Stimulated activated CD8-positive, alpha-beta memory T cell treated with anti-CD3 and anti-CD28 coated beads, Interleukin-15, amount 100 ng/mL, for 24 hours (primary cell): ENCODE data around the gene SFXN1.
"Not testable (repeated sequence)": the region's sequence is repeated elsewhere in the genome, so short reads cannot be mapped to it uniquely, and the experiment has no call there.

Source experiments
- DNase-seq: peaks from one replicate; pipeline ENCODE4 v3.0.0-alpha.2; 2020; ENCODE audit warnings: low read depth

Gene SFXN1

GRCh38 chr5:175478384-175479124 lies at the start of gene SFXN1:
Gene SFXN1 (plus strand): TSS chr5:175478560. CDS start chr5:175492104, 13,544 bp downstream.
- DNase-seq = peak; percentile 62

GRCh38 chr5:175434800-175435199 lies 43.6 kb upstream of the SFXN1 start:
- no peak for DNase-seq

- no peak for DNase-seq
Observed at GRCh38 chr5:175436359-175436758, 42.0 kb upstream of the SFXN1 start.

- DNase-seq = no peak
Observed at GRCh38 chr5:175438234-175438857, 40.0 kb upstream of the SFXN1 start.

- no peak for DNase-seq
Observed at GRCh38 chr5:175443514-175444059, 34.8 kb upstream of the SFXN1 start.

GRCh38 chr5:175444060-175444904 lies 34.1 kb upstream of the SFXN1 start, which contains the start of gene DRD1:
Gene DRD1 (minus strand): TSS chr5:175444182. CDS start chr5:175443099, 1,083 bp downstream.
- peak; percentile 52 for DNase-seq

GRCh38 chr5:175444905-175445456 lies 33.4 kb upstream of the SFXN1 start:
- no peak for DNase-seq

GRCh38 chr5:175446378-175446777 lies 32.0 kb upstream of the SFXN1 start:
- not testable (repeated sequence) for DNase-seq

- DNase-seq = no peak
Observed at GRCh38 chr5:175447571-175447970, 30.8 kb upstream of the SFXN1 start.

GRCh38 chr5:175448276-175448675 lies 30.1 kb upstream of the SFXN1 start:
- no peak for DNase-seq

GRCh38 chr5:175452166-175452565 lies 26.2 kb upstream of the SFXN1 start:
- DNase-seq = no peak

- not testable (repeated sequence) for DNase-seq
Observed at GRCh38 chr5:175454338-175454737, 24.0 kb upstream of the SFXN1 start.

- no peak for DNase-seq
Observed at GRCh38 chr5:175456105-175456742, 22.1 kb upstream of the SFXN1 start.

- DNase-seq = no peak
Observed at GRCh38 chr5:175457466-175457865, 20.9 kb upstream of the SFXN1 start.

GRCh38 chr5:175460126-175460525 lies 18.2 kb upstream of the SFXN1 start:
- DNase-seq = no peak

GRCh38 chr5:175460552-175460951 lies 17.8 kb upstream of the SFXN1 start:
- DNase-seq = no peak

- DNase-seq = no peak
Observed at GRCh38 chr5:175461370-175461769, 17.0 kb upstream of the SFXN1 start.

GRCh38 chr5:175463641-175464040 lies 14.7 kb upstream of the SFXN1 start:
- no peak for DNase-seq

GRCh38 chr5:175464074-175464941 lies 14.1 kb upstream of the SFXN1 start:
- no peak for DNase-seq

GRCh38 chr5:175464942-175465233 lies 13.5 kb upstream of the SFXN1 start:
- no peak for DNase-seq

GRCh38 chr5:175465282-175465681 lies 13.1 kb upstream of the SFXN1 start:
- no peak for DNase-seq
